GM18507 (cell line): Measurements from ENCODE around the gene PBX1.

Source experiments
- DNase-seq: peaks from one replicate; pipeline ENCODE4 v3.0.0; 2011; ENCODE audit warnings: low read depth; ENCODE audit not compliant: insufficient read length; ENCODE audit errors: extremely low spot score
- FAIRE-seq: peaks from 2 replicates; lab custom pipeline; 2011; peaks lifted over from hg19 to GRCh38; lab: Jason Lieb, UNC

PBX1 gene

GRCh38 chr1:164858096-164858632, 299.2 kb downstream of the PBX1 start:
- FAIRE-seq = no peak
- no peak for DNase-seq

GRCh38 chr1:164861632-164862031, 302.6 kb downstream of the PBX1 start:
- DNase-seq = no peak
- no peak for FAIRE-seq

GRCh38 chr1:164863056-164863455, 304.1 kb downstream of the PBX1 start:
- DNase-seq (no peak), FAIRE-seq (no peak)

- DNase-seq (no peak), FAIRE-seq (no peak)
These were observed 305.2 kb downstream of the PBX1 start for GRCh38 chr1:164864161-164864560.

GRCh38 chr1:164865385-164865784, 306.4 kb downstream of the PBX1 start:
- no peak for FAIRE-seq
- DNase-seq = no peak

- FAIRE-seq = no peak
These were observed 308.6 kb downstream of the PBX1 start for GRCh38 chr1:164867590-164867989.

GRCh38 chr1:164868990-164869389, 310.0 kb downstream of the PBX1 start:
- no peak for FAIRE-seq

More at GRCh38 chr1:164867590-164867989, 308.6 kb downstream of the PBX1 start:
- DNase-seq = no peak

GRCh38 chr1:164875518-164875917, 316.5 kb downstream of the PBX1 start:
- FAIRE-seq (no peak), DNase-seq (no peak)

More at GRCh38 chr1:164868990-164869389, 310.0 kb downstream of the PBX1 start:
- no peak for DNase-seq

GRCh38 chr1:164876398-164877116, 317.6 kb downstream of the PBX1 start:
- DNase-seq (no peak), FAIRE-seq (no peak)

GRCh38 chr1:164880199-164880598, 321.2 kb downstream of the PBX1 start:
- DNase-seq (no peak), FAIRE-seq (no peak)

GRCh38 chr1:164880644-164881043, 321.7 kb downstream of the PBX1 start:
- FAIRE-seq (no peak), DNase-seq (no peak)

- DNase-seq (no peak), FAIRE-seq (no peak)
These were observed 326.3 kb downstream of the PBX1 start for GRCh38 chr1:164885311-164885710.

GRCh38 chr1:164886101-164886500, 327.1 kb downstream of the PBX1 start:
- FAIRE-seq = no peak
- no peak for DNase-seq

- FAIRE-seq (no peak), DNase-seq (no peak)
These were observed 332.6 kb downstream of the PBX1 start for GRCh38 chr1:164891615-164892014.

GRCh38 chr1:164895026-164895912, 336.3 kb downstream of the PBX1 start:
- DNase-seq = no peak
- no peak for FAIRE-seq

- DNase-seq (no peak), FAIRE-seq (no peak)
These were observed 342.0 kb downstream of the PBX1 start for GRCh38 chr1:164901031-164901430.
